Inflammatory macrophage treated with lipopolysaccharide for 1 hour (primary cell): ENCODE data around the gene FAM120A.

Source experiments
- DNase-seq, 2 donors: peaks; one replicate each; pipeline ENCODE4 v3.0.0-alpha.2; 2020 to 2022

FAM120A gene

DNA sequence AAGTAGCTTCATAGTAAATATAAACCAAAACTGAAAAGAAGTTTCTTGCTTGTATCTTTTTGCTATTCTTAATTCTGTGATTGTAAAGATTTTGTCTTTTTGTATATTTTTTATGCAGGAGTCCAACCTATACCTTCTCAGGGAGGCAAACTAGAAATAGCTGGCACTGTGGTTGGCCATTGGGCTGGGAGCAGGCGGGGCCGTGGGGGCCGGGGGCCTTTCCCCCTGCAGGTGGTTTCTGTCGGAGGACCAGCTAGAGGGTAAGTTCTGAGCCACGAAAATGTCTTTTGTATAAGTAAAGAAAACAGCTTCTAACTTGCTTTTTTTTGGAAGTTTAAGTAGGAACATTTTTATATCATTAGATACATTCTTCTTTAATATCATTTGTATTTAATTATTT, 109.5 kb downstream of the FAM120A start:
- DNase-seq = no peak

DNA sequence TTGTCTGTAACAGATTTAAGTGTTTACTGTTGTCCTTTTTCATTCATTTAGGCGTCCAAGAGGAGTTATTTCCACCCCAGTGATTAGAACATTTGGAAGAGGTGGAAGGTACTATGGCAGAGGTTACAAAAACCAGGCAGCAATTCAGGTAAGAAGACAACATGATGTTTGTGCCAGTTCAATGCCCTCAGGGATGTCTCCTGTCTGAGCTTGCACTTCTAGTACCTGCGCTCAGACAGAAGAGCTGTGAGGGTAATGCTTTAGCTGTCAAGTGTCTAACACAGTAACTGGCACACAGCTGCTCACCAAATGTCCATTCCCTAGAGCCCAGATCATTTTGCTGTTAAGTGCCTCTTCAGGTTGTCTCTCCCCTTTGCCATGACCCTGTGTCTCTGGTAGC, 110.7 kb downstream of the FAM120A start:
- DNase-seq = no peak

DNA sequence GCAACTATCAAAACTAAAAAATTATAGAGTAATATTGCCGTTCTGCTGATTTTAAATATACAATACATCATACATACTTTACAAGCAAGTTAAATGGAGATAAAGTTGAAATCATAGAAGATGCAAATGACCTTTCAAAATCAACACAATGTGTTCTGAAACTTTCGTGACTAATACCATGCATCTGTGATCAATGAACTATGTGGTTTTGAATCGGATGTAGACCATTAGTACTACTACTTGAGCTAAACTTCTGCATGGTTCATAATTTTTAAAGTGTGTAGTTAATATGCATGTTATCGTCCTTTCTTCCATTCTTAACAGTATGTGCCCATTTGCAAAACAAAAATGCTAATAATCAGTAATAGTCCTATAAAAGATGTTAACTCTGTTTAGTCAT, 113.6 kb downstream of the FAM120A start:
- DNase-seq = no peak

DNA sequence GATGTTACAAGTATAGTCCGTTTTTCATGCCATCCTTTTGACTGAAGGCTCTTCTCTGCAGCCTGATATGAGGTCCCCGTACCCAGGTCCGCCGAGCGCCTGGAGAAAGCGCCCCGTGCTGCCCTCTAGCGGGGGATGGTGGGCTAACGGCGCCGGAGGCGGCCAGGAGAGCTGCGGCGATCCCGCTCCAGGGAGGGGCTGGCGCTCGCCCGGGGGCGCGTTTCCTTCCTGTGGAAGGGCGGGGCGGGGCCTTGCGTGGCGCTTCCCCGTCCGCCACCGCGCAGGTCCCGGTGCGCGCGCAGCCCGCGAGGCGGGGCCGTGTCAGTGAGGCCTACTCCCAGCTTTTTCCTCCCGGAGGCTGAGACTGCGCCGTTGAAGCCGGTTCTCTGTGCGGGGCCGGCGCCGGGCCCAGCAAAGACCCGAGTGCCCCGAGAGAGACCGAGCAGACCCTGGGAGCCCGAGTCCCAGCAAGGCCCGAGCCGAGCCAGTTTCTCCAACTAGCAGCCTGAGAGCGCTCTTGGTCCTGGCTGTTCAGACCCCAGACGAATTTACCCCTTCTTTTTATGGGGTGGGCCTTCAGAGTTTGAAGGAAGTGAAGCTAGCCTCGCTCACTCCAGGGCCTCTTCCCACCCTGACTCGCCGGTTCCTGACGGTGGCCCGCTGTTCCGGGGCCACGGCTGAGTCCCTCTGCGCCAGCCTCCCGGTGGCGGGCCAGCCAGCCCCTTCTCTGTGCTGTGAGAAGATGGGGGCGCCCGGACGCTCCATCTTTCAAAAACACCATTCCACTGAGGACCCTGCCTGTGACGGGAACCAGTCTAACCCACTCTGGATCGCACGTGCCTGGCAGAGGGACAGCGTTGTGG, 115.2 kb downstream of the FAM120A start:
- DNase-seq = peak; percentile 95 to 98

DNA sequence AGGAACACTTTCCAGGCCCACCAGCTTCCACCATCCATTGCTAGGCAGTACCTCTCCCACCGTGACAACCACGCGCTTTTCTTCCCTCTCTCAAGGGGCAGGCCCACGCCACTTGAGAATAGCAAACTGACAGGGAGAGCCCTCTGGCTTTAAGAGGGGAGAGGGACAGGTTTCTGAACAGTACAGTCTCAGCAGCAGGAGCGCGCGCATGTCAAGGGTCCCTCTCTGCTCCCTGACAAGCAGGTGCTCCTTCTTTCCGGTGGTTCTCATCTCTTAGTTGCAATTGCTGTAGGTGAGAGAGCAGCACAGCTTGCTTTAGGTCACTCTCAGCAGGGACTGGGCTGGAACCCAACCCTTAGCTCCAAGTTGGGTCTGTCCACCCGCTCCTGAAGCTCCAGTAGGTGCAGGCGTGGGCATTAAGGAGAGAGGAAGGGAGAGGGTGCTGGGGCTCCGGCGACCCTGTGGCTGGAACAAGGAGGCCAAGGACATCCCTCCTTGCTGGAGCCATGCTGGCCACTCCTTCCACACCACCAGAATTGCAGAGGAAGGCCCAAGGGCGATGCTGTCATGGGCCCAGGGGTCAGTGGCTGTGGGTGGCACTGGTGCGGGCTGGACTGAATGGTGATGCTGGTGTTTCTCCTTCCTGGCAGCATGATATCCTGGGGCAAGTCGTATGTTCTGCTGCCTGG, 115.9 kb downstream of the FAM120A start:
- DNase-seq = peak in 1 of 2 donors; percentile 8

DNA sequence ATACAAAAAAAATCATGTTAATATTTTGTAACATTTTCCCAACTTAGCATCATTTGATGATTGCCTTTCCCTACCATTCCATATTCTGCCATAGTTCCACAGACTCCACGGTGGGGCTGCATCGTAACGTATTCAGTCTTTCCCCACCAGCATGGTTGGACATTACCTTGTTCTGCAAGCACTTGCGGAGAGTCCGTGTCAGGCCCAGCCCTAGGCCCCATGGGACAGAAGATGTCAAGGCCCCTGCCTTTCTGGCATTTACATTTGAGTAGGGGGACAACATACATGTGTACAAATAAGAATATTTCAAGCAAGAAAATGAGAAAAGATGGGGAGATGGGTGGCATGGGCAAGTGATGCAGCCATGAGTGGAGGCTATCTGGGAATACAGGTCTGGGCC, 116.7 kb downstream of the FAM120A start:
- DNase-seq = no peak

DNA sequence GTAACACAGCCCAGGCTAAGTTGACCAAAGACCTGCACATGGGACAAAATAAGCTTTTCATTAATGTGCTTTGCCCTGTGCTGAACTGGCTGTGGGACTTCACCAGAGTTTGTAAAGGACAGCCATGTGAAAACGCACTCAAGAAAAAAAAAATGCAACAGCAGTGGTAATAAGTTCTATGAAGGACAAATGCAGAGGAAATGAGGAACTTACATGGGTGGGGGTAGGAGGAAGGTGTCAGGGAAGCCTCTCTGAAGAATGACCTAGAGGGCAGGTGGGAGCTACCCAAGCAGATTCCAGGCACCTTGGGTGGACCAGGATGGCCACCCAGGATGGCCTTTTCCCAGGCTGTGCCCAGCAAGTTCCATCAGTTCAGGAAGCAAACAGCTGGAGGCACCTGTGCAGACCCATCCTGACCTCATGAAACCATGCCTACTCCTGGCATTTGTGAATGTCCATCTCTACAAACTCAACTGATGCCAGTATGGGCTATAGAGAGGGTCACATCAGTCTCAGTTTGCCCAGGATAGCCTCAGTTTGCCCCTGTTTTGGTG, 118.2 kb downstream of the FAM120A start:
- peak in 1 of 2 donors; percentile 12 for DNase-seq

DNA sequence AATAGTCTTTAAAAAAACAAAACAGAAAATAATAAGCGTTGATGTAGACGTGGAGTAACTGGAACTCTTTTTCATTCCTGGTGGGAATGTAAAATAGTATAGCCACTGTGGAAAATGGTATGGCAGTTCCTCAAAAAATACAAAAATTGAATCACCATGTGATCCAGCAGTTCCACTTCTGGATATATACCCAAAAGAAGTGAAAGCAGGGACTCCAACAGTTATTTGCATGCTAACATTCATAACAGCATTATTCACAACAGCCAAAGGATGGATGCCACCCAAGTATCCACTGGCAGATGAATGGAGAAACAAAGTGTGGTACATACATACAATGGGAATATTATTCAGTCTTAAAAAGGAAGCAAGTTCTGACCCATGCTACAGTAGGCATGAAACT, 120.7 kb downstream of the FAM120A start:
- peak in 1 of 2 donors; percentile 22 for DNase-seq

DNA sequence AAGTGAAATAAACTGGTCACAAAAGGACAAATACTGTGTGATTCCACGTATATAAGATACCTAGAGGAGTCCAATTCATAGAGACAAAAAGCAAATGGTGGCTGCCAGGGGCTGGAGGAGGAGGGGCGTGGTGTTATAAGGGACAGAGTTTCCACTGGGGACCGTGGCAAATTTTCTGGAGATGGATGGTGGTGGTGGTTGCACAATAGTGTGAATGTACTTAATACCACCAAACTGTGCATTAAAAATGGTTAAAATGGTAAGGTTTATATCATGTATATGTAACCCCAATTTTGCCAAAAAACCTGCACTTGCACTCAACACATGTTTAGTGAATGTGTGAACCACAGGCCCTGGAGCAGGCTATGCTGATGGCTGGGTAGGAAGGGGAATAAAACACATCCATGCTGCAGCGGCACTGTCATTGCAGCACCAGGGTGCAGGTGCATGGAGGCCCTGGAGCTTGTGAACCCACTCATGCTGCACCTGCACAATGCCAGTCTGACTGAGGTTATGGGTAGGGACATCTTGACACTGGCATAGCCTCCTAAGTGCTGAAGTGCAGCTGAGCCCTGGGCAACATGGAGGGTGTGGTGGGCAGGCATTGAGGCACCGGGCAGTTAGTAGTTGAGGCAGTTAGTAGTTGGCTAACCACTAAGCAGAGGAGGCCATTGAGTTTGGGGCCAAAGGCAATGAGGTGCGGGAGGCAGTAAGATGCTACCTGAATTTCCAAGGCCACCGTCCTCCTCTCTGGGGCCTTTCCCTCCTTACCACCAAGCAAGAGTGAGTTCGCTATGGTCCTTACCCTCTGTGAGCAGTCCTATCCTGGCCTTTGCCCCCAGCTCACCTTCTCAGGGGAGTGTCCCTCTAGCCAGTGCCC, 121.4 kb downstream of the FAM120A start:
- DNase-seq = no peak

DNA sequence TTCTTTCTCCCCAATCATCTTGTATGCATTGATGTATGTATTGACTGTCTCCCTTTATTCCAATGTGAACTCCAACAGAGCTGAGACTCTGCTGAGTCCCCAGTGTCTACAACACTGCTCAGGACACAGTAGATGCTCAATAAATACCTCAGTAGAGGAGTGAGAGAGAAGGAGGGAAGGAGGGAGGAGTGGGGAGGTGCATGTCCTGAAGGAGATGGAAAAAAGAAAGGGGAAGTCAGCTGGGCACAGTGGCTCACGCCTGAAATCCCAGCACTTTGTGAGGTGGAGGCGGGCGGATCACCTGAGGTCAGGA, 122.0 kb downstream of the FAM120A start:
- DNase-seq = no peak

DNA sequence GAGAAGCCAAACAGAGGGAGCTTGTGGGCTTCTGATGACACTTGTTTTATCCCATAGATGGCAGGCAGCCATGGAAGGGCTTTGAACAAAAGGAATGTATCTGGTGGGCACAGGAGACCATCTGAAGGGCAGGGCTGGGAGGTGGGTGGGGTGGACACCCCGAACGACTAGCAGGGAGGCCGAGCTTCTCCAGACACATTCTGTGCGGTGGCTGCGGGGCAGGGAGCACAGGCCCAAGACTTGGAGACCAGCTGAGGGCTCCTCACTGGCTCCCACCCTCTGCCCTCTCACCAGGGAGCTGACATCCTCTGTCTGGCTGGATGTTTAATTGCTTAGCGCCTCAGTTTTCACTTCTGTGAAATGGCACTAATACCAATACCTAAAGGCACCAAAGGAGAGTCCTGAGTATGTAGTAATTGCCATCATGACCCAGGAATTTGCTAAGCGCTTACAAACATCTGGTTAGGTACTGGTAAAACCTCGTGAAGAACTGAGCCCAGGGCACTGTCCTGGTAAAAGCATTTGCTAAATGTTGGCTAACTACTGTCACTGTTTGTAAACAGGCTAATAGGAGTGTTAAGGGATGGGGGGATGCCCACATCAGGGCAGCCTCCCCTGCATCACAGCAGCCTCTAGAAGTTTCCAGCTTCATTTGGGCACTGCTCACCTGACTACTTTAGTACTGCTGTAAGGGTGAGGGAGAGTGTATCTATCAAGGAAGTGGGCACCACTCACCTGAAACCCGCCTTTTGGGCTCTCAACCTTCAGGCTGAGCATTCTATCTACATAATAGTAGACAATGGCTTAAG, 122.8 kb downstream of the FAM120A start:
- no peak for DNase-seq

DNA sequence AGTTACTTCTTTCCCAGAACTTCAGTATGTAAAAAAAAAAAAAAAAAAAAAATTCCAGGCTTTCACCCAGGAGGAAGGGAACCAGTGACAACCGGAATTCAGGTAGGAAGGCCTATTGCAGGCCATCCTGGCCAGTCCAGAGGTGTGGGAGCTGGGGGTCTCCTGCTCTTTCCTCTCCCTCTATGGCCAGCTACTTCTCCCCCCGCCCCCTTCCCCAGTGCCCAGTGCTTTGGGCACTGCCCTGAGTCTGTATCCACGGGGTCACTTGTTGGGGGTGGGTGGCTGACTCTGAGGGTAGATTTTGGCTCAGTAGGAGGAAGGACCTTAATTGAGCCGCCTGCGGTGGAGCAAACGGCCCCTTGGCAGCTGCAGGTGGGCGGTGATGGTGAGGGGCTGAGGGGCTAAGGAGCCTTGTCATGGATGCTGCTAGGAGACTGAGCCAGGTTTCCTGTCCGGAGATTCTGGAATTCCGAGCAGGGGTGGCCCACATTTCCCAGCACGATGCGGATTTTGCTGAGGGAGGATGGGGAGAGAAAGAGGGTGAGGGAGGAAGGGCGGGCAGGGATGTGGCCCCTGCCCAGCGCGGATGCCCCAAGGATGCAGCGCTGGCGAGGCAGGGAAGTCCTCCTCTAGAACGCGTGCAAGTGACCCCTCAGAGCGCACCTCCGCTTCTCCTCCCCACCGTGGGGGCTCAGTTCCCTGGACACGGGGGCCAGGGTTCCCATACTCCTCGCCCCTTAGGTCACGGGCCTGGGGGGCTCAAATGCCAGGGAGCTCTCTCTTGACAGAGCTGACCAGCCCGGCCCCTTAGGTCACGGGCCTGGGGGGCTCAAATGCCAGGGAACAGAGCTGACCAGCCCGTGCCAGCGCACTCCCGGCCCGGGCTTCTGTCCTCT, 123.7 kb downstream of the FAM120A start:
- DNase-seq = no peak

DNA sequence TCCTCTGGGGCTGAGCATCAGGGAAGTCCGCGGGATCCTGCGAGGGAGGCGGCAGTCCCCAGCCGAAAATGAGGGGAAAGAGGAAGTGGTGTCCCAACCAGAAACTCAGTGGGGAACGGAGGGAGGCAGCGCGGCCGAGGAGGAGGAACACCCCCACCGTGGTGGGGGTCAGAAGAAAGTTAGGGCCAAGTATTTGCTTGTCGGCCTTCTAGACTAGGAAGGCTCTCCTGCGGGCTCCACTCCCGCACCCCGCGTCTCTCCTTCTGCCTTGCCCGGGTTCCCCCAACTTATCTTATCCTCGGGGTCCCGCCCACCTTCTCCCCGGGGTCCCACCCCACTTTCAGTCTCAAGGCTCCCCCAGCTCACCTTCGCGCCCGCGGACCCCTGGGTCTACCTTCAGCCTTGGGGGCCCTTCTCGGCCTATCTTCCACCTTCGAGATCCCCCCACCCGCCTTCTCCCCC, 124.3 kb downstream of the FAM120A start:
- peak; percentile 81 to 83 for DNase-seq

DNA sequence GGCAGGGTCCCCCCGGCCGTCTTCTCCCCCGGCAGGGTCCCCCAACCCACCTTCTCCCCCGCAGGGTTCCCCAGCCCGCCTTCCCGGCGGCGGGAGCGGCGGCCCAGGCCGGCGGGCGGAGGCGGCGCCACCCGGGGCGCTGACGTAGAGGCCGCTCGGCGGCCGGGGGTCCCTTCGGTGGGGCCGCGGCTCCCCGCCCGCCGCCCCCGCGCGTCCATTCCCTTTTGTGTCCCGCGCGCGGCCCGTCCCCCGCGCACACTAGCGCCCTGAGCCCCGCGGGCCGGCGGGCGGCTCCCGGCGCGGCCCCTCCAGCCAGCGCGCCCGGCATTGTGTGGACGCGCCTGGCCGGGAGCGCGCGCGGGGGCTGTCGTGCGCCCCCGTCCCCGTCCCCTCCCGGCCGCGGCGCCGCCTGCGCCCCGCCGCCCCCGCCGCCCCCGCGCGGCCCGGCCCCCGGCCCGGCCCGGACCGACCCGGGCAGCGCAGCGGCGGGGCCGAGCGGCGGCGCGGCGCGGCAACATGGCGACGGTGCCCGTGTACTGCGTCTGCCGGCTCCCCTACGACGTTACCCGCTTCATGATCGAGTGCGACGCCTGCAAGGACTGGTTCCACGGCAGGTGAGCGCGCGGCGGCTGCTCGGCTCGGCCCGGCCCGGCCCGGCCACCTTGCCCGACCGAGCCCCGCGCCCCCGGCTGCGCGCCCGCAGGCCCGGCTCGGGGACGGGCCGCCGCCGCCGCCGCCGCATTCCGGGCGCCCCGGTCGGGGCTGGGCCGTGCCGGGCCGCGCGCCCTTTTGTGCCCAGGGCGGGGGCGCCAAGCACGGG, 125.0 kb downstream of the FAM120A start, which contains the start of gene PHF2:
PHF2 (plus strand) TSS at position 327 of the 820 bp plus-strand sequence; CDS start at position 517, 190 bp downstream.
- peak in 1 of 2 donors; percentile 16 for DNase-seq

DNA sequence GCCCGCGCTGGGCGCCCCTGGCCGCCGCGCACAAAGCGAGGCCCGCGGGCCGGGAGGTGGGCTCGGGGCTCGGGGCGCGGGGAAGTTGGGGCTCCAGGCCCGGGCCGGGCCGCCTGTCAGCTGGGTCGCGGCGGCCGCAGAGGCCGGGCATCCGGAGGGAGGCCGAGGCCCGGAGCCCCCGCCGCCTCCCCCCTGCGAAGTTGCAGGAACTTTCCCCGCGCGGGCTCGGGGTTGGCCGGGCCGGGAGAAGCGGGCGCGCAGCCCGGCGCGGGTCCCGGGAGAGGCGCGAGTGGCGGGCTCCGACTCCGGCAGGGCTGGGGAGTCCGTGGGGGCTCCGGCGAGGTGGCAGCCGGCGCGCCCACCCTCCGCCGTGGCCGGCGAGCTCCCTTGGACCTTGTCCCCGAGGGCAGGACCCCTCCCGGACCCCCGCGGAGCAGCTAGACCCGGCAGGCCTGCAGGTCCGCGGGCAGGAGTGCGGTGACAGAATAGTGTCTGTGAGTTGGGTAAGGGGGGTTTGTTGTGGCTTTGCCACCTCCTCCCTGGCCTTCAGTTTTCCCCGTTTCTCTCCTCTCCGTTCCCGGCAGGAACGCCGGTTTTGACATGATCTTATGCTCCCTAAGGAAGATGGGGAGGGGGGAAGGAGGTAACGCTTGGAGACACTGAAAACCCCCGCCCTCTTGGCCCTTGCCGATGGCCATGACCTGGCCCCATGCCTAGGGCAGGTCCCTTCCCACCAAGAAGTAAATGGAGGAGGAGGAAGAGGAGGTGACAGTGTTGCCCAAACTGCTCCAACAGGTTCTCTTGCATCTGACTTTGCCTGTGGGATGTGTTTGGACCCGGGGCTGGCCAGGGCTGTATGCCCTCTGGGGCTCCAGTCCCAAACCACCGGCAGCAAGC, 125.8 kb downstream of the FAM120A start:
- DNase-seq = peak in 1 of 2 donors; percentile 3

DNA sequence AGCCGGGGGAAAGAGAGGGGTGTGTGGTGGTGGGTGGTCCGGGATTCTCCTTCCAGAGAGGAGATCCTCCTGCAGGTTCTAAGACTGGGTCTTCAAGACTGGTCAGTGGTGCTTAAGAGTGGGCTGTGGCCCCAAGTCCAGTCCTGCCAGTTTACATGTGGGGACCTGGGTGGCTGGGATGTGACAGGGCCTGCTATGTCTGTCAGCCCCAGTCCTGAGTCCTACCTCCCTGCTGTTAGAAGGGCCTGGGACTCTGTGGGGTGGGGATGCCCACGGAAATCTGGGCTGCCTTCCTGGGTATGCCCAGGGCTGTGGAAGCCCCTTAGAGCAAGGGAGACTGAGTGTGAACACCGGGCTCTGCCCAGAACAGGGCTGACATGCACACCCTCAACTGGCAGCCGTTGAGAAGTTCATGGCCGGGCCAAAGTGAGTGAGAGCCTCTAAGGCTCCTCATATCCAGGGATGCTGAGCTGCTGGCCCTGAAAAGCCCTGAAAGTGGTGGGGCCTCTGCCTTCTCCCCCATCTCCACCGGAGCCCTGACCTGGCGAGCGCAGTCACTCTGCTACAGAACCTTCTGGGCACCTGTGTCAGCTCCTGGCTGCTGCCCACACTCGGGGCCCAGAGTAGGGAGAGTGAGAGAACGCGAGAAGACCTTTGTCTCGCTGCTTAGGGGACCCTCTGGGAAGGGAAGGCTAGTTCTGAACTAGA, 126.6 kb downstream of the FAM120A start:
- DNase-seq = no peak

DNA sequence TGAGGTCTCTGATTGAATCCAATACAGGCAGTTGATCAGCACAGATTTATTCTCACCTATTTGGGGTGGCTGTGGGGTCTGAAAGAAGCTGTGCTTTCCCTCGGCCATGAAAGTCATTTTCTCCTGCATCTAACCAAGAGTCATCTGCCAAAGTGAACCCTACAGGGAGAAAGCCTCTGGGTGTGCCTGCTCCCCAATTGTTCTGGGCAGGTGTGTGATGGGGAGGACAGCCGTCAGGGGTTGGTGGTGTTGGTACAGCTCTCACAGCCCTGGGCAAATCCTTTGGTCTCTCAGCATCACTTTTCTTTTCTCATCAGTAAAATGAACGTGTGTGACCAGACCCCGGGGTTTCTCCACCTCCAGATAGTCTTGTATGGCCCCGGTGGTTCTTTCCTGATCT, 127.4 kb downstream of the FAM120A start:
- no peak for DNase-seq
